HCT116 (cell line): ENCODE measurements around the gene CCS. TPM values are rescaled to one million over a fixed set of nuclear protein-coding genes. Genes with fewer than 3 reads are reported as not detected.

Experiments used
- ATAC-seq: fragments of 200-7000 bp; cut with Tn5 transposase; 2 replicates; pipeline ENCODE4 v1.9.1; 2020; ENCODE audit warnings: mild to moderate bottlenecking, moderate library complexity
- BruUV-seq: library from RNA; stranded (reverse); fragments of 400-500 nt; replicated peaks from 2 replicates; lab custom pipeline; 2021; lab: Mats Ljungman, UMichigan
- CTCF ChIA-PET: fragments of 300-600 bp; sonication (Branson Sonifier 250); formaldehyde crosslinking; loops from one replicate; lab custom pipeline; 2021; ENCODE audit warnings: antibody characterized with exemption; lab: Charles Lee
- POLR2A ChIA-PET: fragments of 300-600, 350-600 bp; sonication (Branson Sonifier 250); formaldehyde crosslinking; loops from one replicate; lab custom pipeline; 2021; ENCODE audit warnings: antibody characterized with exemption; lab: Charles Lee
- RAD21 ChIA-PET, 2 experiments: fragments of 300-600 bp; sonication (Branson Sonifier 250); formaldehyde crosslinking; loops; one replicate each; lab custom pipeline; 2023; ENCODE audit warnings: low total read pairs in 2 of 2; ENCODE audit not compliant: uncharacterized antibody in 2 of 2, unreplicated experiment in 2 of 2, low non-redundant PET in 1 of 2; lab: Charles Lee
- DNase-seq: peaks from one replicate; pipeline ENCODE4 v3.0.0-alpha.2; 2010; ENCODE audit warnings: low read depth, low spot score
- H2AFZ ChIP-seq: fragments of 200-600 bp; shearing (Covaris generic), sonication (generic); 2 replicates; pipeline ENCODE4 v1.6.1; 2017; ENCODE audit warnings: low read depth, mixed run types, mixed read lengths, antibody characterized with exemption, low read length; ENCODE audit not compliant: poor library complexity, severe bottlenecking
- H3K27ac ChIP-seq: 2 replicates; pipeline ENCODE4 v1.5.1; 2012; ENCODE audit warnings: low read depth, low read length
- H3K27me3 ChIP-seq: fragments of 200-600 bp; sonication (generic); 2 replicates; pipeline ENCODE4 v1.6.1; 2016; ENCODE audit warnings: mixed run types, low read length, mixed read lengths; ENCODE audit not compliant: insufficient read depth
- H3K36me3 ChIP-seq, 2 experiments: fragments of 200-500 bp in 1 of 2; fragments of 200-600 bp in 1 of 2; sonication (Bioruptor generic) in 1 of 2; sonication (generic) in 1 of 2; 2 replicates each; pipeline versions ENCODE4 v1.5.1 to v1.6.1; 2014 to 2016; ENCODE audit warnings: low read length in 2 of 2, inconsistent platforms in 1 of 2, mixed read lengths in 1 of 2, mixed run types in 1 of 2; ENCODE audit not compliant: insufficient read depth in 2 of 2, control insufficient read depth in 1 of 2
- H3K4me1 ChIP-seq, 2 experiments: fragments of 200-600 bp in 1 of 2; sonication (generic) in 1 of 2; 2 replicates each; pipeline versions ENCODE4 v1.5.1 to v1.6.1; 2012 to 2017; ENCODE audit warnings: low read length in 2 of 2, inconsistent platforms in 1 of 2, mild to moderate bottlenecking in 1 of 2, mixed read lengths in 1 of 2, mixed run types in 1 of 2, moderate library complexity in 1 of 2; ENCODE audit not compliant: insufficient read depth in 2 of 2, control insufficient read depth in 1 of 2
- H3K4me2 ChIP-seq: fragments of 200-600 bp; sonication (generic); 2 replicates; pipeline ENCODE4 v1.6.1; 2017; ENCODE audit warnings: mixed run types, low read length, mixed read lengths
- H3K4me3 ChIP-seq, 2 experiments: fragments of 200-600 bp in 1 of 2; sonication (generic) in 1 of 2; replicated peaks in 1 of 2; 2 replicates each; pipeline ENCODE4 v1.5.1; 2011 to 2016; ENCODE audit warnings: low read length in 2 of 2, control low read depth in 1 of 2, low read depth in 1 of 2, mild to moderate bottlenecking in 1 of 2, mixed read lengths in 1 of 2, mixed run types in 1 of 2
- H3K79me2 ChIP-seq: fragments of 200-600 bp; sonication (generic); 2 replicates; pipeline ENCODE4 v1.6.1; 2017; ENCODE audit warnings: mild to moderate bottlenecking, mixed run types, low read length, moderate library complexity, mixed read lengths; ENCODE audit not compliant: insufficient read depth
- H3K9ac ChIP-seq: fragments of 200-600 bp; sonication (generic); 2 replicates; pipeline ENCODE4 v1.6.1; 2016; ENCODE audit warnings: low read length, mixed read lengths
- H3K9me2 ChIP-seq: fragments of 200-600 bp; sonication (generic), shearing (Covaris generic); 2 replicates; pipeline ENCODE4 v1.6.1; 2017; ENCODE audit warnings: mixed run types, mild to moderate bottlenecking, moderate library complexity; ENCODE audit not compliant: insufficient read depth
- H3K9me3 ChIP-seq, 2 experiments: fragments of 200-500 bp in 1 of 2; fragments of 200-600 bp in 1 of 2; sonication (Bioruptor generic) in 1 of 2; sonication (generic) in 1 of 2; 2 replicates each; pipeline ENCODE4 v1.6.1; 2014 to 2017; ENCODE audit warnings: low read length in 2 of 2, mixed read lengths in 2 of 2, inconsistent platforms in 1 of 2, low read depth in 1 of 2, mild to moderate bottlenecking in 1 of 2, mixed run types in 1 of 2, moderate library complexity in 1 of 2; ENCODE audit not compliant: control insufficient read depth in 1 of 2, insufficient read depth in 1 of 2
- H4K20me1 ChIP-seq: fragments of 200-600 bp; sonication (generic), shearing (Covaris generic); 2 replicates; pipeline ENCODE4 v1.6.1; 2017; ENCODE audit warnings: mixed run types, mild to moderate bottlenecking, moderate library complexity; ENCODE audit not compliant: insufficient read depth
- CEBPB ChIP-seq: IDR thresholded peaks from 2 replicates; pipeline ENCODE4 v1.6.1; 2012; ENCODE audit warnings: low read depth
- EGR1 ChIP-seq: IDR thresholded peaks from 2 replicates; pipeline ENCODE4 v1.6.1; 2012; ENCODE audit warnings: low read depth
- ELF1 ChIP-seq: IDR thresholded peaks from 2 replicates; pipeline ENCODE4 v1.6.1; 2012; ENCODE audit warnings: low read depth, borderline replicate concordance
- EZH2 ChIP-seq: fragments of 200-600 bp; sonication (generic); IDR thresholded peaks from 2 replicates; pipeline ENCODE4 v1.6.1; 2017; ENCODE audit warnings: antibody characterized with exemption, mixed run types
- EZH2phosphoT487 ChIP-seq: fragments of 200-600 bp; IDR thresholded peaks from 2 replicates; pipeline ENCODE4 v1.6.1; 2018; ENCODE audit warnings: antibody characterized with exemption, borderline replicate concordance
- POLR2A ChIP-seq: IDR thresholded peaks from 2 replicates; pipeline ENCODE4 v1.7.0; 2011; ENCODE audit warnings: borderline replicate concordance; ENCODE audit not compliant: insufficient read depth, insufficient read length; ENCODE audit errors: extremely low read depth
- POLR2AphosphoS5 ChIP-seq: IDR thresholded peaks from 2 replicates; pipeline ENCODE4 v1.6.1; 2011; ENCODE audit warnings: mild to moderate bottlenecking, low read depth, low read length, moderate library complexity
- SIN3A ChIP-seq: IDR thresholded peaks from 2 replicates; pipeline ENCODE4 v1.6.1; 2012; ENCODE audit warnings: low read depth
- SP1 ChIP-seq: IDR thresholded peaks from 2 replicates; pipeline ENCODE4 v1.6.1; 2012; ENCODE audit warnings: low read depth
- YY1 ChIP-seq: IDR thresholded peaks from 2 replicates; pipeline ENCODE4 v1.6.1; 2011; ENCODE audit warnings: low read length, low read depth, moderate library complexity, mild to moderate bottlenecking; ENCODE audit not compliant: insufficient replicate concordance; ENCODE audit errors: extremely low read depth
- ZFX ChIP-seq: fragments of 450-650 bp; IDR thresholded peaks from 2 replicates; pipeline ENCODE4 v1.6.1; 2017
- intact Hi-C: fragments of 100-400 bp; cut with micrococcal nuclease; formaldehyde crosslinking; loops from 2 replicates; pipeline ENCODE4 v1.10.0; 2022
- total RNA-seq: library from RNA; stranded (reverse); gene quantifications from one replicate; pipeline ENCODE4 v1.2.1, GENCODE V29; 2021; ENCODE audit not compliant: unreplicated experiment
- TF ChIP-seq, protein P1 (sequence below): IDR thresholded peaks from 2 replicates; pipeline ENCODE4 v1.6.1; 2012

CCS gene
- total RNA-seq, 1 experiment from 2014 or later: 40.6 TPM

DNA sequence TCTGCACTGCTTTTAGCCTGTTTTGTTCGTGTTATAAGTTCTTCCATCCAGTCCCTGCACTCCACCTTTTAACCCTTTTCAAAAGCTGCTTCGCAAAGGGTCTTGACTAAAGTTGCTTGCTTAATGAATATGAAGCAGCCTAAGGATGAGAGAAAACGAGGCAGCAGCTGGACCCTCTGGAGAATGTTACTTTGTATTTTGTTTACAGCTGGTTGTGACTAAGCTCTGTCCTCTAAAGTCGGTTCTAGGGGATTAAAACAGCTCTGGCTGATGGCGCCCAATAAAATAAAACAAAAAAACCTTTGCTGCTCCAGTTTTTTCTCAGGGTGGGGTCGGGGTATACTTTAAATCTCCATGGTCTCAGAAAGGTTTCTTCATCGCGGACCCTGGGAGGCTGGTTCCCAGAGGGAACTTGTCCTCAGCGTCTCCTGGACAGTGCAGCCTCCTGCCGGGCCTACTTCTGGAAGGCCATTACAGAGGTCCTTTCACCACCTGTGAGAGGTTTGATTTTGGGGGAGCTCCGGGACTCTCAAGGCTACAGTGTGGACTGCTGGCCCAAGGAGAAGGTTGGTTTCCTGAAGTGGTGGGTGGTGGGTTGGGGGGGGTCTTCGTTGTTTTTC, 44.7 kb downstream of the CCS start:
- Histone ChIP-seq H3K27ac (peak overlapping the region; percentile 72), H3K4me2 (peak overlapping the region; percentile 76), H3K9me3 (no peaks in the 10 kb centered on the region), H3K4me3 (peak overlapping the region; percentile 39 to 82), H3K9me2 (no peaks in the 10 kb centered on the region), H3K27me3 (no peaks in the 10 kb centered on the region), H3K36me3 (peaks cover 33 to 41% of the 10 kb centered on the region in 2 experiments), H4K20me1 (peaks cover 40% of the 10 kb centered on the region), H3K9ac (peak overlapping the region; percentile 67), H3K79me2 (peaks cover 98% of the 10 kb centered on the region), H3K4me1 (peaks cover 4 to 29% of the 10 kb centered on the region in 2 experiments), H2AFZ (no peak overlapping the region)
- intact Hi-C loops: no loop called here
- CTCF ChIA-PET: interaction anchor here (1.0 to 1.7 kb wide), 4 partner anchors 21 to 219 kb away, joined by 3 to 5 read pairs (median 4); partner anchors contain the start of genes CCDC87, CCS and RBM14
- RAD21 ChIA-PET: no interaction called here
- POLR2A ChIA-PET: interaction anchor here (0.7 to 3.8 kb wide), 16 partner anchors 8 to 325 kb away, joined by 3 to 36 read pairs (median 4); partner anchors contain the start of genes DPP3, PELI3, RBM14 and RBM4B
- BruUV-seq: TSS peak; percentile 93
- peak; percentile 31 for ATAC-seq
- TF ChIP-seq ZFX (peak; percentile 48), YY1 (no peak)
- DNase-seq: no peak

GRCh38 chr11:66638177-66639065, 45.4 kb downstream of the CCS start, which contains the start of gene RBM4:
TSS of gene RBM4 (plus strand) at chr11:66638703. CDS start at chr11:66639712, 1,009 bp downstream.
- peaks cover 98% of the 10 kb centered on the region for H3K79me2 ChIP-seq
- no peaks in the 10 kb centered on the region for H3K9me3 ChIP-seq
- peaks cover 4 to 29% of the 10 kb centered on the region in 2 experiments for H3K4me1 ChIP-seq
- ChIA-PET CTCF (interaction anchor here (1.0 to 1.7 kb wide), 4 partner anchors 22 to 220 kb away, joined by 3 to 5 read pairs (median 4); partner anchors contain the start of genes CCDC87, CCS and RBM14), RAD21 (interaction anchor here in 1 of 2 experiments (0.6 kb wide), 1 partner anchor 113 kb away, joined by 3 read pairs; no protein-coding TSS in a partner anchor), POLR2A (interaction anchor here (0.7 to 3.8 kb wide), 17 partner anchors 9 to 326 kb away, joined by 3 to 36 read pairs (median 4); partner anchors contain the start of genes CCDC87, CCS, DPP3 and PELI3)
- TF ChIP-seq POLR2A (peak; percentile 68), SIN3A (peak; percentile 82), CEBPB (no peak), YY1 (peak; percentile 94), ELF1 (no peak), EZH2phosphoT487 (no peak), SP1 (peak; percentile 97), EZH2 (no peak), POLR2AphosphoS5 (peak; percentile 94), EGR1 (0 out of 2 replicates have a peak, but pooled peaks have one; percentile 41)
- TF ChIP-seq, protein P1, sequence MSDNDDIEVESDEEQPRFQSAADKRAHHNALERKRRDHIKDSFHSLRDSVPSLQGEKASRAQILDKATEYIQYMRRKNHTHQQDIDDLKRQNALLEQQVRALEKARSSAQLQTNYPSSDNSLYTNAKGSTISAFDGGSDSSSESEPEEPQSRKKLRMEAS: peak; percentile 91
- H3K36me3 ChIP-seq: peaks cover 35 to 49% of the 10 kb centered on the region in 2 experiments
- no peaks in the 10 kb centered on the region for H3K9me2 ChIP-seq
- BruUV-seq: no TSS peak
- DNase-seq: peak; percentile 100
- peak within 1 kb of the TSS; percentile 83 for H3K4me2 ChIP-seq
- H4K20me1 ChIP-seq: peaks cover 46% of the 10 kb centered on the region
- peak within 1 kb of the TSS; percentile 92 for H3K9ac ChIP-seq
- peak within 1 kb of the TSS; percentile 82 to 89 for H3K4me3 ChIP-seq
- no peaks in the 10 kb centered on the region for H3K27me3 ChIP-seq
- ATAC-seq: peak; percentile 95
- H2AFZ ChIP-seq: no peak within 1 kb of the TSS
- intact Hi-C loops: loop anchor here (1.0 kb wide), 1 partner anchor 22 kb away; the partner anchor contains the start of gene RBM14
- H3K27ac ChIP-seq: peak within 1 kb of the TSS; percentile 72
